HG03469 (cell line): ENCODE data around the gene MIOX.

Source experiments
- ATAC-seq: cut with Tn5 transposase; IDR thresholded peaks from one replicate; pipeline ENCODE4 v1.9.1; 2021; ENCODE audit warnings: mild to moderate bottlenecking, moderate library complexity, moderate number of reproducible peaks; ENCODE audit not compliant: unreplicated experiment

Gene MIOX

DNA sequence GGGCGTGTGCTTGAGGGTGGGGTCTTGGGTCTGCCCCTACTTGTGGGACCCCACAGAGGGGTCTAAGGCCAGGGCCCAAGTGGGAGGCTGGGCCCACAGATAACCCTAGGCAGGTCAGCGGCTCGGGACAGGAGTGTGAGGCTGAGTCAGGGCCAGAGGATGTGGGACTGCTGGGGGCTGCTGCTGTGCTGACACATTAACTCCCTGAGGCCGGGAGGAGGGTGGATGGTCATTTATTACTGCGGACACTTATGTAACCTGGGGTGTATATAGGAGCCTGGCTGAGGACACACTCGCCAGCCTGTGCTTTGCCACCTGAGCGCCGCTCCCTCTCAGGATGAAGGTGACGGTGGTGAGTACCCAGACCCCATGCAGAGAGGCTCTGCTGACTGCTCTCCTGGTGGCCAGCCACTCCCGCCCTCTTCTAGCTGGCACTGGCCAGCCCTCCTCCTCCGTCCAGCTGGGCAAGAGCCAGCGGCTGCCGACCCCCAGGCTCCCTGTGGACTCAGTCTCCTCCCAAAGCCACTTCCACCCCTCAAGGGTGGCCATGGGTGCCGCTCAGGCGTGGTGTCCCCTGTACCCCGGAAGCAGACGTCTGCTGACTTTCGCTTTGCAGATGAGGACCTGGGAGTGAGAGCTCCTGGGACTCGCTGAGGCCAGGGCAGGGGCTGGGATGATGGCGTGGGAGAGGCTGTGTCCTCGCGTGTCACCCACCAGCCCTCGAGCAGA lies at the start of gene MIOX:
Gene MIOX (plus strand): TSS at position 299 of the 729 bp plus-strand sequence. CDS start 39 bp downstream, at position 338.
- no peak for ATAC-seq

GRCh38 chr22:50437511-50438304 lies 49.0 kb upstream of the MIOX start:
- no peak for ATAC-seq

DNA sequence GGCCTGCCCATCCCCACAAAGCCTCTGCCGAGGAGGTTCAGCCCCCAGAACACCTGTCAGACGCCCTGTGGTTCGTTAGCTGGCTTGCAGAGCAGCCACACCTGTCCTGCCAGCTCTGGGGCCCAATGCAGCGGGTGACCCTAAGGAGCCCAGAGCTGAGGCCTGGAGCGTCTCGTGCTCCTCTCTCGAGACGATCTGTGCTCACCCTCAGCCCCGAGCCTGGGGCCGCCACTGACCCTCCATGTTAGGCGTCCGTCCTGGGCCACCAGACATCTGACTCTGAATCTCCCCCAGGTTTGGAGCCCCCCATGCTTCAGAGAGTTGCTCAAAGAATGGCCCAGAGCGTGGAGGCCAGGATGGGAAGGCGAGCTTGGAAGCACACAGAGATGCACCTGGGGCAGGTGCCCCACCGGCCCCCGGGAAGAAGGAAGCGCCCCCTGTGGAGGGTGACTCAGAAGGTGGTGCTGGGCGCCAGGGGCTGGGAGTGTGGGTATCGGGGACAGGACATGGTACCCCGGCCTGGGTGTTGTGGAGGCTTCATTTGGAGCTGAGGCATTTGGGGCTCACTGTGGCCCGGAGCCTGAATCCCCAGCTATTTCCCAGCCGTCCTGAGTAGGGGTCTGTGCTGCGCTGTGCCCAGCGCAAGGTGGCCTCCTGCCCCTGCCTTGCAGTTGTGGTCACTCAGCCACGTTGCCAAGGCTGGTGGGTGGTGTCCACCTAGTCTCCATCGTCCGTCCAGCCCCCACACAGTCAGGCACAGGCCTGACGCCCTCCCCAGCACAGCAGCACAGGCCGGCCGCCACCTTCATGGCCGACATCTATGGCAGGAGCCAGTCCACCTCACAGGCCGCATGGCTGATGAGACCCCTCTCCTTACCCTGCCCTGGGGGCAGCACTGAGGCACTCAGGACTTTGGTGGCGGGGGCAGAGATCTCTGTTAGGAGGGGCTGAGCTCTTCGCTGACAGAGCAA lies 48.1 kb upstream of the MIOX start:
- ATAC-seq: no peak

DNA sequence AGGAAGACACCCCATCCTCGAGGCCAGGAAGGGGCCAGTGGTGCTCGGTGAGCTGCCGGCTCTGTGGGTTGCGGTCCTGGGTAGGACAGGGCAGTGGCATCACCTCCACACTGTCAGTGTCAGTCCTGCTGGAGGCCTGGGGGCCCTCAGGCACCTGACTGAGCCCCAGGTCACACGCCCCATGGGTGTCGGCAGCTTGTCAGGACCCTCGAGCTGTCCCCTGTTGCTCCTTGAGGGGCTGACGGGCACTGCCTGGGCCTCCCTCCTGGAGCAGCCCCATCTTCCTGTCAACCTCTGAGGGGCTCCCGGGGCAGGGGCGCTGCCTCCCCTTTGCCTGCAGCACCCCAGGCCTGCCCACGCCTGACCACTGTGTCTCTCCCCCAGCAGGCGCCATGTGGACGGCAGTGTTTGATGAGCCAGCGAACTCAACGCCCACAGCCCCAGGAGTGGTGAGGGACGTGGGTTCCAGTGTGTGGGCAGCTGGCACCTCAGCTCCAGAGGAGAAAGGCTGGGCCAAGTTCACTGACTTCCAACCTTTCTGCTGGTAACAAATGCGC lies 47.3 kb upstream of the MIOX start:
- ATAC-seq: no peak

GRCh38 chr22:50439871-50440331 lies 46.8 kb upstream of the MIOX start:
- no peak for ATAC-seq

DNA sequence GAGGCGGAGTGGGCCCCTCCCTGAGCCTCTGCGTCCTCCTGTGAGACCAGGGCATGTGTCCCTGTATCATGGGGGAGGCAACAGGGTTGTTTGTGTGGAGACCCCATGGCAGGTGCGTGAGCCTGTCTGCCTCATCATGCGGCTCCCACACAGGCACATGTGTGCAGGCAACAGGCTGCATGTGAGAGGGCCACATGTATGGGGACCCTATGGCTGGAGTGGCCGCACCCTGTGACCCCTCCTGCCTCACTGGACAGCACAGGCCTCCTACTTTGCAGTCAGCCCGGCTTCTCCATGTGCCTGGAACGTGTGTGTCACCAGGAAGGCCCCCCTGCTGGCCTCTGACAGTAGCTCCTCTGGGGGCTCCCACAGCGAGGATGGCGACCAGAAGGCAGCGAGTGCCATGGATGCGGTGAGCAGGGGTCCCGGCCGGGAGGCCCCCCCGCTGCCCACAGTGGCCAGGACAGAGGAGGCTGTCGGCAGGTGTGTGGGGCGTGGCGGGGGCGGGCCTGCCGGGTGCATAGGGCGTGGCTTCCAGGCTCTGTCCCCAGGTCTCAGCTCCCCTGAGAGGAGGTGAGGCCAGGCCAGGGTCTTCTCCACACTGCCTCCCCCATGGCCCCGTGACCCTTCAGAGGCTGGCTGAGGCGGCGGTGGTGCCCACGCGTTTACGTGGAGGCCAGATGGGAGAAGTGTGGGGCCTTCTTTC lies 46.0 kb upstream of the MIOX start:
- no peak for ATAC-seq

DNA sequence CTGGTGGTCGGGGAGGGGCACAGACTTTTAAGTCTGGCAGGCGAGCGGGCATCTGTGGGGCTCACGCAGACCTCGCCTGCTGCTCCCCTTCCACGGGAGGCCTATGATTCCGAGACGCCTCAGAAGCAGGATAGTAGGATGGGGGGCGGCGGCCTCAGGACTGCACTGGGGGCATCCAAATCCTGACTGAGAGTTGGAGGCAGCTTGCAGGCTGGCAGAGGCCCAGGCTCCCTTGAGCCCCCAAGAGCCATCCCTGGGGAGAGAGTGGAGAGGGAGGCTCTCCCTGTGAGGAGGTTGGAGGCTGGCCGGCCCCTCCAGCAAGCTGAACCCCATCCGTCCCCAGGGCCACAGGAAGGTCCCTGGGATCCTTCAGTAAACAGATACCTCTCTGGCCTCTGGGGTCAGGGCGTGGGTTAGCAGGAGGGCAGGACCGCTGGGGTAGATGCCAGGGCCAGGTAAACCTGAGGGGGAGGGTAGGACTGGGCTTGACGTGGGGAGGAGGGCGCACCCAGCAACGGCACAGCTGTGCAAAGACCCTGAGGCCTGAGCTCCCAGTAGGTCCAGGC lies 45.1 kb upstream of the MIOX start:
- no peak for ATAC-seq

DNA sequence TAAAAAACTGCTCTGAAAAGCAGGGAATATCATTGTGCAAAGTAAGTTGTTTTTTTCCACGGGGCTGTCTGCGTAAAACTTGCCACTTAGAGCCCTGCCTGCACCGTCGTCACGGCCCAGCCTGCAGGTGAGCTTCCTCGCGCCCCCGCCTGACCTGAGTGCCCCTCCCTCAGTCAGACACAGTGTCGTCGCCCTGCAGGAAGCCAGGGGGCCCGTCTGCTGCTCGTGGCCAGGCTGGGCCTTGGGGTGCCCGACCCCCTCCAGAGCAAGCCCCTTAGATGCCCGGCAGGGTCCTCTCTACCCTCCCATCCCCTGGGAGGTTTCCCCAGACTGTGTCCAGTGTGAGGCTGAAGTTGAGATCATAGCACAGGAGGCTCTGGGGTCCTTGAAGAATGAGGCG lies 43.5 kb upstream of the MIOX start:
- no peak for ATAC-seq

- no peak for ATAC-seq
Measured at GRCh38 chr22:50443801-50444625, 42.6 kb upstream of the MIOX start.

- ATAC-seq: no peak
Measured at GRCh38 chr22:50444663-50445062, 42.0 kb upstream of the MIOX start.

DNA sequence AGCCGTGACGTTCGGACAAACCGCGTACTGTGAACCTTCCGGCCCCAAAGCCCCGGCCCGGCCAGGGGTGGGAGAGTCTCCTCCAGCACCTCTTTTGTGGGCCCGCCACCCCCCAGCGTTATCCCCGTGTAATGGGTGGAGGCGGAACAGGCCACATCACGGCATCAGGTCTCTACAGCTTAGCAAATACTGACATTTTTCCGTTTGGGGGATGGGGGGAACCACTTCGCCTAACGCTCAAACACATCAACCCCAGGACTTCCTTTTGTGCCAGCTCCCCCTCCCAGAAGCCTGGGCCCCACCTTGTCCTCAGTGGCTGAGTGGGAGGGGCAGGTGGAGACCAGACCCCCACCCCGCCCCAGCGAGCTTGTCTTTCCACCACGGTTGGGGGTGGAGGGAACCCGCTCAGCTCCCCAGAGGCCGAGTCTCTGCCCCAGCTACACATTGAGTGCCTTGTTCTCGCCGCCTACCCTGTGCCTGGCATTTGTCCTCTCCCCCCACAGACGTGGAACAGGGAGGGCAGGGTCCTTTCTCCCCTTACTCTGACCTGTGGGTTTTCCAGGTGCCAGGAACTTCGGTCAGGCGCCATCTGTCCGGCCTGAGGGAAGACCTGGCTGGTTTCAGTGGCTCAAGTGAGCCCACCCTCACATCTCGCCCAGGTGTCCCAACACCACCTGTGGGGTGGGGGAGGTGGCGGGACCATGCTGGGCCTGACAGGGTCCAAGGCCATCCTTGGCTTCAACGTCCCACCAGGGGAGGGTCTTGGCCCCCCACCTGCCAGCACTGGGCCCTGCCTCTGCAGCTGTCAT lies 41.4 kb upstream of the MIOX start:
- no peak for ATAC-seq

DNA sequence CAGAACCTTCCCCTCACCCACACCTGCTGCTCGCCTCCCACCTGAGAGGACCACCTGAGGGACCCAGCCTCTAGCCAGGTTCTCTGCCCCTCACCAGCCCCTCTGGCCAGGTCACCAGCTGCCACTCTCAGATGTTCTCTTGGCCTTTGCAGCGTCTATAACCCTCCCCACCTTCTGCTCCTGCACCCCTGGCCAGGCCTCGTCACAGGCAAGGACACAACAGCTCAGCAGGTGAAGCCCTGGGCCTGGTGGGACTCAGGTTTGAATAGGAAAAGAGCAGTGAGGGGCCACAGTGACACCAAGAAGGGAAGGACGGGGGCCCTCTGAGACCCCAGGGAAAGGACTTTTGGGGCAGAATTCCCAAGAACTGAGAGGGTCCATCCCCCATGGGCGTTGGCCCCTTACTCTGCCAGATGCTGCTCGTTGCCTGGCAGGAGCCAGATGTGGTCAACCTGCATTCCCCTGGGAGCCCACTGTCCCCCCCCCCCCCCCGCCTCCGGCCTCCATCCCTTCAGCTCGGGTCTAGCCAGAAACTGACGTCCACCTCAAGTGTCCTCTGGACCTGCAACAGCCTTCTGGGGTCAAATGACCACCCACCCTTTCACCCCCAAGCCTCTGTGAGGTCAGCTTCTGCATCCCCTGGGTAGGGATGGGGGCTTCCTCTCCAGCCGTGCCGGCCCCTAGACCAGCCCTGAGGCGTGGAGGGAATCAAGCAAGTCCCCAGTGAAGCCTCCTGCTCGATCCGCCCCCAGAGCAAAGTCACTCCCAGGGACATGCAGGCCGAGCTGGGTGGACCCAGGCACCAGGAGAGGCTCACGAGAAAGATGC lies 40.6 kb upstream of the MIOX start:
- ATAC-seq: no peak

DNA sequence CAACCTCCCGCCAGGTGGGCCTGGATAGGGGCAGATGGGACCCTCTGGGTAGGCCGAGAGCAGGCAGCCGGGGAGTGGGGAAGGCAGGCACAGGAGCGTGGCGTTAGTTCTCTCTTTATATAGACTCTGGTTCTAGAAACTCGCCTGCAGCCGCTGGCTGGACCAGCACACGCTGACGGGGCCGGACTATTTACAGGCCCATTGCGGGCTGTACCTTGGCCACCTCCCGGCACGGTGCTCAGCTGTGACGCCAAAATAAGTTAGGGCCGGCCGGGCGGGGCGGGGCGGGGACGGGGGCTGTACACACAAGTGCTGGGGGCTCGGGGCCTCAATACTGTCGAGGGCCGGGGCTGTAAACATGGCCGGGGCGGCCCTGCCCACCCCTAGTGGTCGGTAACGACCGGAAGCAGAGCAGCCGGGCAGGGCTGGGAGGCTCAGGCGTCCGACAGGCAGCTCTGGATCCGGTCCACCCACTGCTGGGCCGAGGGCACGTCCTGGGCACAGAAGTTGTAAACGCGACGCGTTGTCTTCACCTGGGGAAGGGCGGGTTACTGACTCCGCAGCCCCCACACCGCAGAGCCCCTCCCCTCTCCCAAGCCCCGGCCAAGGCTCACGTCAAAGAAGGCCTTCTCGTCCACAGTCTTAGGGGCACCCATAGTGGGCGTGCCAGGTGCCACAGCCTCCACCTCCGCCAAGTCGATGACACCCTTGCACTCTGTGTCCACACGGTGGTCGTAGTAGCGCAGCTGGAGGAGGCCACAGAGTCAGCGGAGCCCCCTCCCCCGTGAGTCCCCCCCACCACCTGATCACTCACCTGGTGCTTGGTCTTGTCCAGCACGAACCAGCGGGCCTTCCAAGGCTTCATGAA lies 39.7 kb upstream of the MIOX start:
- ATAC-seq: no peak

DNA sequence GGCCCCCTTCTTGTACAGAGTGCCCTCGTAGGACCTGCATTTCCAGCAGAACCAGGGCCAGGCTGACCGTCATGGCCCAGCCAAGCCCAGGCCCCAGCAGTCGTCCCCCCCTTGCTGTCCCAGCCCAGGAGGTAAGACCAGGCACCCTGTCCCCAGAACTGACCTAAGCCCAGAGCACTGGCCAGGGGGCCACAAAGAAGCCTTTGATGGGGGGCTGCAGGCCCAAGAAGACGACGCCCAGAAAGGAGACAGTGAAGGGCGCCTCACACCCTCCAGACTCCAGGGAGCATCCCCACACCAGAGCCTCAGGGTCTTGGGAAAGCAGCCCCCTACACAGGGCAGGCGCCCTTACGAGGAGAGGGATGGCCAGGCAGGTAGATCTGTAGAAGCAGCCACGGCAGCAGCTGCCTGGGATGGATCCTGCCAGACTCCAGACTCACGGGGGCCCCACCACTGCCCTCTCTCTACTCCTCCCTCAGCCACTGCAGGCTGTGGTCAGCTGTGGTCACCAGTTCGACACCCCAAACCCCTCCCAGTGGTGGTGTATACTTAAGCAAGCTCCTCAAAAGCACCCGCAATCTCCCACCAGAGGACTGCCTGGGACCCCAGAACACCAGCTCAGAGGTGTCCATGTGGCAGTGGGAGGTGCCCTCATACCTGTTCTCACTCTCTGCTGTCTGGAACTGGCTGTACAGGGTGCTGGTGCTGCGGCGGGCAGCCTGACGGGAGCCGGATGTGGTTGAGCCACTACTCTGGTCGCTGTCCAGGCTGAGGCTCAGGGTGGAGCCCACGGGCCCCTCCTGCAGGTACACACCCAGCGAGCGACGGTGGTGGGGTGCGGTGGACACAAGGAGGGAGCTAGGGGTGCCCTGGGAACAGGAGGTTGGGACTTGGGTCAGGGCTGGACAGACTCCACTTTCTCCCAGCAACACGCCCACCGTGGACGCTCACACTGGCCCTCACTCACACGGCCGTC lies 38.8 kb upstream of the MIOX start:
- no peak for ATAC-seq

- ATAC-seq: no peak
Measured at GRCh38 chr22:50452649-50453048, 34.0 kb upstream of the MIOX start.
